Embryonic facial prominence (tissue), 1 donor: ENCODE data around the gene POP4.

Source experiments
- DNase-seq: peaks from one replicate; pipeline ENCODE4 v3.0.0-alpha.2; 2016; ENCODE audit errors: extremely low spot score

Gene POP4

GRCh38 chr19:29576761-29577648 is 29.1 kb upstream of the POP4 start:
- no peak for DNase-seq

- DNase-seq = no peak
Measured at GRCh38 chr19:29577649-29577963, 28.5 kb upstream of the POP4 start.

DNA sequence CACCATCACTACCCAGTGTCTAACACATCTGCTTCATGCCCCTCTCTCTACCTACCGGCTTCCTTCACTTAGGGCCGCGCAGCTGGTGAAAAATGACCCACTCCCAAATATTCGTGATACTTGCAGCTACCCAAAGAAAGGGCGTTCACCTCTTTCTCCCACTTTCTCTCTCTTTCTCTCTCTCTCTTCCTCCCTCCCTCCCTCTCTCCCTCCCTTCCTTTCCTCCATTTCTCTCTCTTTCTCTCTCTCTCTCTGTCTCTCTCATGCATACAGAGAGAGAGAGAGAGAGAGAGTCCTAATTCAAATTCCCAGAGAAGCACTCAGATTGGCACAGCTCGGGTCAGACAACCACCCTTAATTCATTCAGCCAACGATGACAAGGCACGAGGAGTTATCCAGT is 27.7 kb upstream of the POP4 start:
- no peak for DNase-seq

- DNase-seq = no peak
Measured at GRCh38 chr19:29579308-29579910, 26.7 kb upstream of the POP4 start.

- DNase-seq = no peak
Measured at GRCh38 chr19:29581398-29581797, 24.7 kb upstream of the POP4 start.

DNA sequence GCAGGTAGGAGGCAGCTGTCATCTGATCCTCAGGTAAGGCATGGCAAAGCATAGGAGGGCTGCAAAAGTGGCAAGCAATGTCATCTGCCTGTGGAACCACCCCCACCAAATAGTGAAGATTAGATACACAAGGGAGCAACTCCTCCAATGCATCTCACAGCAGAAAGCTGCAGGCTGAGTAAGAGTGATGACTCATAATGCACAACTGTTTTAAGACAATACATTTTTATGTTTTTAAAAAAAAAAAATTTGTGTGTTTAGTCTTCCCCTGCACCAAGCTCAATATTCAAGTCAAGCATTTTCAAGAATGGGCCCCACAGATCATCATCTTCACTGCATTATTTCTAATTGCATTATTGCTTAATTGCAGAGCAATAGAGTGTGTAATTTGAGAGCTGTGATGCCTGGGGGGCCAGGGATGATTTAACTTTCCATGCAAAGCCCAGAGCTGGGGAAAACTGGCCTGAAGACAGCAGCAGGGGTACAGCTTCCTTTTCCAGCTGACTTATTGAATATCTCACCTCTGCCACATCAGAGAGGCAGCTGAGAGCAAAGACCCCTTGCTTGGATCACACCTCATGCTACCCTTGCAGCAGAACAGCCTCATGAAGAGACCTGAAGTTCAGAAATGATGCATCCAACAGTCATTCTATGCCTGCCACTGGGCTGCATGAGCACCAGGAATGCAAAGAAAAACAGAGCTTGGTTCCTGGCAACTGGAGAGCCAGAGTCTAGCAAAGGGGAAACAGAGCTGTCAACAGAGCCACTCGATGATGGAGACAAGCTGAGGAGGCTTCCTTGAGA is 22.7 kb upstream of the POP4 start:
- no peak for DNase-seq

- no peak for DNase-seq
Measured at GRCh38 chr19:29586401-29586800, 19.7 kb upstream of the POP4 start.

GRCh38 chr19:29587059-29587458 is 19.0 kb upstream of the POP4 start:
- DNase-seq = no peak

- no peak for DNase-seq
Measured at GRCh38 chr19:29587518-29587986, 18.5 kb upstream of the POP4 start.

DNA sequence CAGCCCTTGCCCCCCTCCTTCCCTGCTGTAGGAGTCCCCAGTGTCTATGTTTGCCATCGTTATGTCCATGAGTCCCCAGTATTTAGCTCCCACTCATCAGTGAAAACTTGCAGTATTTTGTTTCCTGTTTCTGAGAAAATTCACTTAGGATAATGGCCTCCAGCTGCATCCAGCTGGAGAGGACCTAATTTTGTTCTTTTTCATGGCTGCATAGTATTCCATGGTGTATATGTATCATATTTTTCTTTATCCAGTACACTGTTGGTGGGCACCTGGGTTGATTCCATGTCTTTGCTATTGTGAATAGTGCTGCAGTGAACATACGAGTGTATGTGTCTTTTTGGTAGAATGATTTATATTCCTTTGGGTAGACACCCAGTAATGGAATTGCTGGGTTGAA is 18.0 kb upstream of the POP4 start:
- no peak for DNase-seq

- no peak for DNase-seq
Measured at GRCh38 chr19:29590278-29590677, 15.8 kb upstream of the POP4 start.

DNA sequence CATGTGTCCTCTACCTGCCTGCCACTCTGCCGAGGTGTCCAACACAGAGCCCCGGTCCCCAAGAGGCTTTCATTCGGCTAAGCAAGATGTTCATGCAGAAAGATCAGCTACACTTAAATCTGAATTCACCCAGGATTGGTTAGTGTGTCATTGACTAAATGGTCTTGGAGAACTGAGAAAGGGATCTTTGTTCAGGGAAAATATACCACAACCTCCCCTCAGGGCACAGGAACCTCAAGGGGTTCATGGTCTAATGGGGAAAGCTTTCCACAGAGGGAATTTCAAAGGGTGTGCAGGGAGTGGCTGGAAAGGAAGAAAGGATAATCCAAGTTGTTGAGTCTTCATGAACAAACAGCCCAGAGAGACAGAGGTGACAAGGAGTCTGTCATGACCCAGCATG is 14.4 kb upstream of the POP4 start:
- DNase-seq = no peak

DNA sequence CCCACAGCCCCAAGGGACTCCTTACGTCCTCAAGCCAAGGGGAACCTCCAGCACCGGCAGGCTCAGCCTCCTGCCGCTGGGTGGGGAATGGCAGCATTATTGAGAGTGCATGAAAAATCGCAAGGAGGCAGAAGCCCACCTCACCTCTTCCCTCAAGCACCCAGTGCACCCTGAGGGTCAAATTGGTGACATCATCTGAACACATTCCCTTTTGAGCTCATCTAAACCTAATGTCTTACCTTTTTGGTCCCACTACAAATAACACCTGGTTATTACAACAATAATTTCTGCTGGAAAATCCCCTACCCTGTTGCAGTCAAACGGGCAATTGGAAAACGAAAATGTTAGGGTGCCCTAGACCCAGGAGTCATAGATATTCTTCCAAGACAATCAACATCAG is 12.2 kb upstream of the POP4 start:
- no peak for DNase-seq

DNA sequence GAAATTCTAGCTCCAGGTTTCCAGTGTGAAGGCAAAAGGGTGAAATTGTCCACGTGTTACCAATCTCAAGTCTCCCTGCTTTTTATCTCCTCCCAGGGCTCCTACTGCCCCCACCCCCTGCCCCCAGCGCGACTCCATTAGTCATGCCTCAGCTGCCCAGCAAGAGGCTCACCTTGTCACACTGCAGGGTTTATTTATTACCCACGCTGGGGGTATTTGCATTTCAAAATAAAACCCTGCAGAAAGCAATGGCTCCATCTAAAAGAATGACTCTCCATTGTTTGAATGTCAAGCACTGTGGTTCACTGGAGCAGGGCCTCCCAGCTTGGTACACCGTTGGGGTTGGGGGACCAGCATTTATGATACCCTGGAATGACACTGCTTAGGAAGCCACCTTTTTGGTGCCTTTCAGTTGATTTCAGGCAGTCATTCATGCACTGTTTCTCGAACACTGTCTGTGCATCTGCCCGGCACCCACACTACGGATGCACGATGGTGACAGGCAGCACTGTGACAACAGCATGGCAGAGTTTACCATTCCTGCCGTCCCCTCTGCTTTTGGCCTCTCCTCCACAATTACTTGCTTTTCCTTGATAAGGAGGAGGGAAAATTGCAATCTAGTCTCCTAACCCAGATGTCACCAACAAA is 9.9 kb upstream of the POP4 start:
- no peak for DNase-seq

GRCh38 chr19:29596885-29597525 is 9.1 kb upstream of the POP4 start:
- no peak for DNase-seq

GRCh38 chr19:29598036-29598435 is 8.0 kb upstream of the POP4 start:
- no peak for DNase-seq

- no peak for DNase-seq
Measured at GRCh38 chr19:29598496-29598895, 7.6 kb upstream of the POP4 start.

- no peak for DNase-seq
Measured at GRCh38 chr19:29603308-29603707, 2.8 kb upstream of the POP4 start.

GRCh38 chr19:29606420-29606747 is 301 bp downstream of the POP4 start:
- DNase-seq = no peak

GRCh38 chr19:29609636-29610035 is 3.6 kb downstream of the POP4 start:
- DNase-seq = no peak

- DNase-seq = no peak
Measured at GRCh38 chr19:29610213-29610573, 4.1 kb downstream of the POP4 start.
